Tibial artery (tissue), 4 donors: Measurements from ENCODE around the gene EFHC2.

Experiments
- DNase-seq, 2 donors: peaks; one replicate each; pipeline ENCODE4 v3.0.0-alpha.2; 2019
- H3K27ac ChIP-seq, 2 donors: fragments of 200-600 bp; sonication (generic) in 1 of 2; 1 replicate in 1 of 2; 2 replicates in 1 of 2; pipeline ENCODE4 v1.5.1; 2018 to 2019; ENCODE audit warnings: mild to moderate bottlenecking in 1 of 2
- H3K27me3 ChIP-seq, 2 donors: fragments of 200-600 bp; sonication (generic) in 1 of 2; one replicate each; pipeline versions ENCODE4 v1.5.1 to v1.6.0; 2016 to 2019
- H3K36me3 ChIP-seq, 3 donors: fragments of 200-600 bp; sonication (generic) in 2 of 3; one replicate each; pipeline ENCODE4 v1.5.1; 2016 to 2019; ENCODE audit warnings: mild to moderate bottlenecking in 2 of 3
- H3K4me1 ChIP-seq, 4 donors: fragments of 200-600 bp; sonication (generic) in 2 of 4; 1 replicate in 3 of 4; 2 replicates in 1 of 4; pipeline ENCODE4 v1.5.1; 2016 to 2019
- H3K4me3 ChIP-seq, 2 donors: fragments of 200-600 bp; sonication (generic) in 1 of 2; 1 replicate in 1 of 2; 2 replicates in 1 of 2; pipeline ENCODE4 v1.5.1; 2018 to 2019; ENCODE audit warnings: mild to moderate bottlenecking in 2 of 2
- H3K9me3 ChIP-seq, 3 donors: fragments of 200-600 bp; sonication (generic) in 1 of 3; one replicate each; pipeline ENCODE4 v1.5.1; 2016 to 2019
- CTCF ChIP-seq, 2 experiments: fragments of 200-600 bp in 1 of 2; fragments of 450-650 bp in 1 of 2; IDR thresholded peaks; one replicate each; pipeline ENCODE4 v1.5.1; 2017 to 2019; ENCODE audit warnings: antibody characterized with exemption in 2 of 2, mild to moderate bottlenecking in 1 of 2, moderate library complexity in 1 of 2
- intact Hi-C: fragments of 100-400 bp; cut with DNase I; formaldehyde crosslinking; loops from one replicate; pipeline ENCODE4 v1.15.0; 2023; ENCODE audit warnings: low total_unique reads

EFHC2 gene

DNA sequence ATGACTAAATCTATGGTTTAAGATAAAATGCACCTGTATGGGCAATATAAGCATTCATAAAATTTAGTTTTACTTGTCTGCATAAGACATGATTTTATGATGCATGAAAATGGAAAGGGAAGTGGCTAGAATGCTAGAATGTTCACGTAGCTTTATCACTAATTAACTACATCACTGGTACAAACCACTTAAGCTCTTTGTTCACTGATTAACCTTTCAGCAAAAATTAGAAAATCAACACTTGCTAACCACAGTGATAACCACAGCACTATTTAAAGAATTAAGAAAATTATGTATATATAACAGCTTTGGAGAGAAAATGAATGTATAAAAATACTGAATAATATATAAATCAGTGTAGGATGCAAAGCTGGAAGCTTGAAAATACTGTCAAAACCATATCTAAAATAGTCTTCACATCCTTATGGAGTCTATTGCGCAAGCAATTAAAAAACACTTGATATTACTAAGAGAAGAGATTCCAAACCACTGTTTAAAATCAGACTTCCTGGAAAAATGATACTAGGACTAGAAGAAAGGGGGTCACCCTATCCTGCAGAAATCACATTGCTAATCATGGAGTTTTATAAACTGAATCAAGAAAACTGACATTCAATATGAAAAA, 51.9 kb downstream of the EFHC2 start:
- DNase-seq: no peak
- Histone ChIP-seq H3K4me1 (no peaks in the 10 kb centered on the region), H3K36me3 (no peaks in the 10 kb centered on the region), H3K4me3 (no peak overlapping the region), H3K27me3 (no peaks in the 10 kb centered on the region), H3K9me3 (no peaks in the 10 kb centered on the region), H3K27ac (no peak overlapping the region)
- intact Hi-C loops: no loop called here
- no peak for TF ChIP-seq CTCF (IDR thresholded peaks at IDR 0.05)

GRCh38 chrX:44290718-44291117, 52.8 kb downstream of the EFHC2 start:
- no peaks in the 10 kb centered on the region for H3K4me1 ChIP-seq
- TF ChIP-seq CTCF (IDR thresholded peaks at IDR 0.05): no peak

DNA sequence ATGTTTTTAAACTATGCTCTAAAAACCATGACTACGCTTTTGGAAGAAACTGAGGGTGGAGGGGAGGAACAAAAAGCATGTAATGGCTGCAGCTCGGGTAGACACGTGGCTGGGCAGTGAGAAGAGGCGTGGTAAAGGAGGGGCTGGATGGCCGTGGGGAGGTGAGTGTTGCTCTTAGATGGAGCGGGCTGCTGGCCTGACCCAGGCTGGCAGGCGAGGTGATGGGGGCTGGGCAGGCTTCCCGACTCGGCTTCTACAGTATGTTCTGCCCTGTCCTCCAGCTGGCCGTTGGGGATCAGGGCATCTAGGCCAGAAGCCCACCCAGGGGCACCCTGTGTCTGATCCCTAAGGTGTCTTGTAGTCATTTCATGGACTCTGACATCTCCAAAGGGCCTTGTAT, 60.7 kb downstream of the EFHC2 start:
- DNase-seq: no peak
- Histone ChIP-seq H3K36me3 (no peaks in the 10 kb centered on the region), H3K4me3 (no peak overlapping the region), H3K27me3 (no peaks in the 10 kb centered on the region), H3K9me3 (no peaks in the 10 kb centered on the region), H3K4me1 (no peaks in the 10 kb centered on the region), H3K27ac (no peak overlapping the region)
- intact Hi-C loops: no loop called here
- no peak for TF ChIP-seq CTCF (IDR thresholded peaks at IDR 0.05)

More at GRCh38 chrX:44290718-44291117, 52.8 kb downstream of the EFHC2 start:
- no peak for DNase-seq
- Histone ChIP-seq H3K27me3 (no peaks in the 10 kb centered on the region), H3K36me3 (no peaks in the 10 kb centered on the region), H3K9me3 (no peaks in the 10 kb centered on the region), H3K27ac (no peak overlapping the region), H3K4me3 (no peak overlapping the region)
- intact Hi-C loops: no loop called here

DNA sequence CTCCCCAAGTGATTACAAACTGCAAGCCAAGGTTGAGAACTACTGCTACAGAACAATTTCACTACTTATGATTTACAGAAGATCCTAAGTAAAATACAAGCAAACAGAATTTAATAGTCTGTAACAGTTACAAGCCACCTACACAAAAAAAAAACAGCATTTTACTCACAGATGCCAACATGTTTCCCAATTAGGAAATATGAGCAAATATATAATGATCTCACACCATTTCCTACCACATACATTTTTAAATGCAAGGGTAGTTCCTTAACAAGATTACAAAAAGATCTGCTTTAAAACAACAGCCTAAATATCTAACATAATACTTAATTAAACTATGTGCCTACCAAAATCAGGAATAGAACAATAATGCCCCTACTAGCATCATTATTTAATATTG, 63.4 kb downstream of the EFHC2 start:
- H3K27ac ChIP-seq: no peak overlapping the region

GRCh38 chrX:44274096-44274495, 69.4 kb downstream of the EFHC2 start:
- no peak overlapping the region for H3K27ac ChIP-seq
- no peaks in the 10 kb centered on the region for H3K27me3 ChIP-seq
- H3K36me3 ChIP-seq: no peaks in the 10 kb centered on the region
- H3K9me3 ChIP-seq: no peaks in the 10 kb centered on the region
- H3K4me1 ChIP-seq: no peaks in the 10 kb centered on the region
- no peak for DNase-seq
- intact Hi-C loops: no loop called here
- H3K4me3 ChIP-seq: no peak overlapping the region
- TF ChIP-seq CTCF (IDR thresholded peaks at IDR 0.05): no peak

More for the DNA sequence above, 63.4 kb downstream of the EFHC2 start:
- Histone ChIP-seq H3K27me3 (no peaks in the 10 kb centered on the region), H3K4me1 (no peaks in the 10 kb centered on the region), H3K9me3 (no peaks in the 10 kb centered on the region), H3K36me3 (no peaks in the 10 kb centered on the region), H3K4me3 (no peak overlapping the region)
- TF ChIP-seq CTCF (IDR thresholded peaks at IDR 0.05): no peak
- intact Hi-C loops: no loop called here
- DNase-seq: no peak

DNA sequence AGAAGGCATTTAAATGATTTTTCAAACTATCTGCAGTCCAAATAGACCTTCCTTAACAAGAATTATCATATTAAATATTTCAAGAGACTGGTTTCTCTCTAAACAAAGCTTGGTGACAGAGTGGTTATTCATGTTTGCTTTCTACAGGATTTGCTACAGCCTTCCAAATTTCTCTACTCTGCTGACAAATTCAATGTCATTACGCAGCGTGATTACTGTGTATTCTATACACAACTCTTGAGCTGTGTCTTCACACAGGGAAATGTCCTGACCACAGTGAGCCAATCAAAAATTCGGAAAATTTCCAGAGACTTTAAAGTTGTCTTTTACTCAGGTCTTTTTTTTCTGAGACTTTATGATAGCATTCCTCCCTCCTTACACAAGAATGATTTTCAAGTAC, 75.6 kb downstream of the EFHC2 start:
- no peak for TF ChIP-seq CTCF (IDR thresholded peaks at IDR 0.05)
- no peak for DNase-seq
- Histone ChIP-seq H3K27me3 (no peaks in the 10 kb centered on the region), H3K36me3 (no peaks in the 10 kb centered on the region), H3K27ac (no peak overlapping the region), H3K4me3 (no peak overlapping the region), H3K4me1 (no peaks in the 10 kb centered on the region), H3K9me3 (no peaks in the 10 kb centered on the region)
- intact Hi-C loops: no loop called here
